IPS-18a (cell line): ENCODE measurements around the gene DDAH1.

ENCODE experiments used
- H3K27ac ChIP-seq: one replicate; pipeline ENCODE4 v1.5.1; 2013; ENCODE audit warnings: low read length
- H3K27me3 ChIP-seq: one replicate; pipeline ENCODE4 v1.6.1; 2013; ENCODE audit warnings: mild to moderate bottlenecking, low read length; ENCODE audit not compliant: control insufficient read depth, insufficient read depth
- H3K36me3 ChIP-seq: one replicate; pipeline ENCODE4 v1.6.1; 2013; ENCODE audit warnings: low read depth, low read length; ENCODE audit not compliant: control insufficient read depth
- H3K4me1 ChIP-seq: one replicate; pipeline ENCODE4 v1.6.1; 2013; ENCODE audit warnings: low read depth, low read length; ENCODE audit not compliant: control insufficient read depth
- H3K4me3 ChIP-seq: one replicate; pipeline ENCODE4 v1.5.1; 2013; ENCODE audit warnings: low read length
- H3K9ac ChIP-seq: one replicate; pipeline ENCODE4 v1.6.1; 2013; ENCODE audit warnings: mild to moderate bottlenecking, low read length, moderate library complexity
- H3K9me3 ChIP-seq: one replicate; pipeline ENCODE4 v1.6.1; 2013; ENCODE audit warnings: low read depth, low read length; ENCODE audit not compliant: control insufficient read depth

DDAH1 gene

DNA sequence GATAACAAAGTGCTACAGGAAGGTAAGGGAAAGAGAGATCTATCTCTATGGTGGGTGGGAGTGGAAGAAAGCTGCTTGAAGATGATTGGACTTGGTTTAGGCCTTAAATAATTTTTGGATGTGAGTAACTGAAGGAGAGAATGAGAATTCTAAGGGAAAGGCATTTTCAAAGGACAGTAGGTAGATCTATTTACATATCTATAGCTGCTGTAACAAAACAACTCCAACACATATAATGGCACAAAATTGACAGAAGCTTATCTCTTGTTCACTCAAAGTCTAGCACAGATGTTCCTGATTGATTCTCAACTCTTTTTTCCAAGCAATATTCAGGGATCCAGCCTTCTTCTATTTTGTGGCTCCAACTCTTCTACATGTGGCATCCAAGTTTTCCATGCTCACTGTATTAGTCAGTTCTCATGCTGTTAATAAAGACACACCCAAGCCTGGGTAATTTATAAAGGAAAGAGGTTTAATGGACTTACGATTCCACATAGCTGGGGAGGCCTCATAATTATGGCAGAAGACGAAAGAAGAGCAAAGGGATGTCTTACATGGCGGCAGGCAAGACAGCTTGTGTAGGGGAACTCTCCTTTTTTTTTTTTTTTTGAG, 3.1 kb upstream of the DDAH1 start:
- no peak overlapping the region for H3K27ac ChIP-seq
- no peak overlapping the region for H3K4me3 ChIP-seq
- H3K4me1 ChIP-seq: peaks cover 3% of the 10 kb centered on the region
- H3K9me3 ChIP-seq: no peaks in the 10 kb centered on the region
- H3K27me3 ChIP-seq: peaks cover 31% of the 10 kb centered on the region
- H3K9ac ChIP-seq: no peak overlapping the region
- no peaks in the 10 kb centered on the region for H3K36me3 ChIP-seq

DNA sequence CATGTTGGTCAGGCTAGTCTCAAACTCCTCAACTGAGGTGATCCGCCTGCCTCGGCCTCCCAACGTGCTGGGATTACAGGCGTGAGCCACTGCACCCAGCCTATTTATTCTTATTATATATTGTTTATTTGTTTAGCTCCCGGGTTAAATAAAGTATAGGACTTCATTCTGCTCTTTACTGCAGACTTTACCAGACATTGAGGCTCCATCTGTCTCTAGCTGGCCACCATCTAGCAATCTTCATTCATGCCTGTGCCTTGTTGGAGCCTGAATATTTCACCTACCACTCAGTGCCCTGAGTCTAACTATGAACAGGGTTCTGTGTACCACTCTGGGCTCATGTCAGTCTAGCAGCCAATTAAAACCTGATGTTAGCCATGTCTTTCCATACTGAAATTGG, 2.1 kb upstream of the DDAH1 start:
- H3K36me3 ChIP-seq: no peaks in the 10 kb centered on the region
- H3K27ac ChIP-seq: no peak overlapping the region
- H3K4me1 ChIP-seq: peaks cover 3% of the 10 kb centered on the region
- no peak overlapping the region for H3K9ac ChIP-seq
- H3K4me3 ChIP-seq: no peak overlapping the region
- no peaks in the 10 kb centered on the region for H3K9me3 ChIP-seq
- peaks cover 36% of the 10 kb centered on the region for H3K27me3 ChIP-seq

DNA sequence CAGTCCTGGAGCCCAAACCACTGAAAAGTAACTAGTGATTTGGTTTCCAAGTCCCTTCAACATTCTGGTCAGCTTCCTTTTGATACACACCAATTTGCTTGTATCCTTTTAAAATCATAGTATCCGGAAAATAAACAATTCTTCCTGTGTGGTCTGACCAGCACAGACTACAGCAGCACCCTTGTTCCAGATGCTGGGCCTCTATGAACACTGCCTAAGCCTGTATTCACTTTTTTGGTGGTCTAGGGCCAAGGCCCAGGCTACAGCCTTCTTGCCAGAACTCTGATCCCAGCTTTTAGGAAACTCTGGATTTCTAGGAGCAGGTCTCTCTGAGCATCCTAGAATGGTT, 801 bp upstream of the DDAH1 start:
- Histone ChIP-seq H3K27me3 (peaks cover 36% of the 10 kb centered on the region), H3K9me3 (no peaks in the 10 kb centered on the region), H3K27ac (no peak overlapping the region), H3K9ac (no peak overlapping the region), H3K36me3 (no peaks in the 10 kb centered on the region), H3K4me1 (peaks cover 3% of the 10 kb centered on the region), H3K4me3 (peak overlapping the region; percentile 70)

DNA sequence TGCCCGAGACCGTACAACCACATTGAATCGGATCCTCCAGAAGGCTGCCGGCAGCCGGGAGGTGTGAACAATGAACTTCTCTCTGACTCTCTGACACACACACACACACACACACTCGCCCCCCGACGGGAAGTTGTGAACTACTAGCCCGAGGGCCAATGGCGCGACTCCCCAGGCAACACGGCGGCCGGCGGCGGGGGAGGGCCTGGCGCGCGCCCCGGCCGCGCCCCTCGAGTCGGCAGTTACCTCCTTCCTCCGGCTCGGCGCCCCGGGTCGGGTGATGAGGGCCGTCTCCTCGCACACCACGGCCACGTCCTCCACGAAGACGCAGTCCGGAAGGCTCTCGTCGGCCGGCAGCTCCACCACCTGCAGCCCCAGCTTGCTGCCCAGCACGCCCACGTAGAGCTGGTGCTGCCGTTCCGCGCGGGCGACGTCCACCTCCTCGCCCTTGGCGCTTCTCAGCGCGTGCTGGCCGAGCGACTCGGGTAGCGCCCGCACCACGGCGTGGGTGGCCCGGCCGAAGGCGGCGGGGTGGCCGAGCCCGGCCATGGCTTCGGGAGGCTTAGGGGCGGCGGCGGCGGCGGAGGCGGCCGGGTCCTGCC, 361 bp downstream of the DDAH1 start:
- H3K27me3 ChIP-seq: peaks cover 36% of the 10 kb centered on the region
- peak overlapping the region; percentile 41 for H3K9ac ChIP-seq
- H3K4me3 ChIP-seq: peak overlapping the region; percentile 70
- H3K9me3 ChIP-seq: no peaks in the 10 kb centered on the region
- no peaks in the 10 kb centered on the region for H3K36me3 ChIP-seq
- H3K4me1 ChIP-seq: peaks cover 3% of the 10 kb centered on the region
- H3K27ac ChIP-seq: no peak overlapping the region

DNA sequence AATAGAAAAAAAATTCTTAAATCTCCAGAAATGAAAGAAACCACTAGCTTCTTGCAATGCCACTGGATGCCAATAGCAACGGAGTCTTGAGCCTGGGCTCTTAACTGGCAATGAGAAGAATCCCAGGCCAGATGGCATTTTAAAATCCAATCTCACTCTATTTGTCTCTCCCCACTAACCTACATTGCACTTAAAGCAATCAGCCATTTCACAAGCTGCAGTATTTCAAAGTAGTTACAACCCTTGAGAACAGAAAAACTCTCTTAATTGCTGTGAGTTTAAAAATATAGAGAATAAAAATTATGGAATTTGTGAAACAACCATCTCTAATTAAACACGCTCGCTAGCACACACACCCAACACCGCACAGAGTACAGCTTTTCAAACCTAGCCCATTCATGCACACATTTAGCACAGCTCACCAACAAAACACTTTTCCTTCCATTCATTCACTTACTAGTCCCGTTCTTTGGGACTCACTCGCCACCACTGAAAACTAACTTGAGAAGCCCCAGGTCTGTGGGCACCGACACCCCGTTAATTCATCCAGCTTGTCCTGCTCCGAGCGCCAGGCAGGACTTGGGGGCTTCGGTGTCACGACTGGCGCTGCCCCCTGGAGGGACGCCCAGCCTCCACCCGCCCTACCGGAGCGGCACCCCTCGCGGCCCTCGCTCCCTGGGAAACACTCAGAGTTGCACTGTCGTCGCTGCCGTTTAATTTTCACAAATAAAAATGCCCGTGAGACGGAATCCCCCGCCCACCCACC, 1.0 kb downstream of the DDAH1 start:
- no peak overlapping the region for H3K27ac ChIP-seq
- H3K36me3 ChIP-seq: no peaks in the 10 kb centered on the region
- H3K9ac ChIP-seq: peak overlapping the region; percentile 41

DNA sequence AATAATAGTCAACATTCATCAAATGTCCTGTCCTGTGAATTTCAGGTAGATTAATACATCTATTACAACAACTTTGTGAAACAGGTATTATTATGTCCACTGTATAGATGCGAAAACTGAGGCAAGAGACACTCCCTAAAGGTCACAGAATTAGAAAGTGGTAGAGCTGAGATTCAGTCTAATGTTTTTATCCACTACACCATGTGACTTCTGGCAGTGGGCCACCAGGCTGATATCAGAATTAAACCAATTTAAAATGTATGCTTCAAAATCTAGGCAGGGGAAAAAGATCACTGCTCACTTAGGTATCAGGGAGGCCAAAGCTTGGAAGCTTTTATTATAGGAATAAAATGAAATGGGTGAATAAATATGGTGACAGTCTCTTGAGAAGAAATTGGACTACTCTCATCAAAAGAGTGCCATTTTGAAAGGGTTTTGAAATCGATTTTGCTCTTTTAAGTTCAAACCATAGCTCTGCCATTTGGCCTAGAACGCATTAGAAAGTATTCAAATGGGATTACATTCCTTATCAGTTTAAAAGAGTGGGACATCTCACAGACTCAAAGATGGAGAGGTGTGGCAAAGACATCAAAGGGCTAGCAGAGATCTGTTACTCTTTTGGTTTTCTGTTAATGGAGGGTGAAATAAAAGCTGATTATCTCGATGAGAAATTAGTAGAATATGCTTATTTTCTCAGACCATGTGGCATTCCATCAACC, 1.9 kb downstream of the DDAH1 start:
- Histone ChIP-seq H3K9me3 (no peaks in the 10 kb centered on the region), H3K27ac (no peak overlapping the region), H3K9ac (no peak overlapping the region), H3K27me3 (peaks cover 36% of the 10 kb centered on the region), H3K36me3 (no peaks in the 10 kb centered on the region), H3K4me3 (peak overlapping the region; percentile 70), H3K4me1 (peaks cover 3% of the 10 kb centered on the region)

More for the DNA sequence above, 1.0 kb downstream of the DDAH1 start:
- Histone ChIP-seq H3K4me1 (peaks cover 3% of the 10 kb centered on the region), H3K9me3 (no peaks in the 10 kb centered on the region), H3K27me3 (peaks cover 36% of the 10 kb centered on the region), H3K4me3 (peak overlapping the region; percentile 70)

DNA sequence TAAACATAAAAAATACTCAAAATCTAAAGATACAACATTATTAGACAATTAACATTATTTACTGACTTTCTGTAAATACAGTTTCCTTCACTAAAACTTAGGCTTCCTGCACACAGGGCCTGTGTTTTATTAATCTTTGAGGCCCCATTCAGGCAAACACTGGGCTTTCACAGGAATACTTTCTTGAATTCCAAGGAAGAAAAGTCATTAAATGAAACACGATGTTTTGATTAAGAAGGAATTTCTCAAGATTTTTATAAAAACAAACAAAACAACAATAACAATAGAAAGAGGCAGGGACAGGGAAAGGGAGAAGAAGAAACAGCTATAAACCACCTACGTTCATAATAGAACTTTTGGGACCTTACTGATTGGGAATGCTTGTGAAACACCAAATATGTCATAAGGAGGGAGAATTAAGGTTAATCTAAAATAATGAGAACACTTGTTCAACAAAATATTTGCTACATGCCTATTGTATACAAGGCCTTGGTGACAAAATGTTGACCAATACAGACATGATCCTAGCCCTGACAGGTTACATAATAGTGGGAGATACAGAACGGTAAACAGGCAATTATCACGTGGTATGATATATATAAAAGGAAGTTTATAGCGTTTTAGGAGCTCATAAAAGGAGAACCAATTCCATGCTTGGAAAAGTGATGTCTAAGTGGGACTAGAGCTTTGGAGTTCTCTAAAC, 3.6 kb downstream of the DDAH1 start:
- Histone ChIP-seq H3K27ac (no peak overlapping the region), H3K36me3 (no peaks in the 10 kb centered on the region), H3K4me1 (no peaks in the 10 kb centered on the region), H3K9me3 (no peaks in the 10 kb centered on the region), H3K27me3 (peaks cover 34% of the 10 kb centered on the region), H3K9ac (no peak overlapping the region), H3K4me3 (no peak overlapping the region)

DNA sequence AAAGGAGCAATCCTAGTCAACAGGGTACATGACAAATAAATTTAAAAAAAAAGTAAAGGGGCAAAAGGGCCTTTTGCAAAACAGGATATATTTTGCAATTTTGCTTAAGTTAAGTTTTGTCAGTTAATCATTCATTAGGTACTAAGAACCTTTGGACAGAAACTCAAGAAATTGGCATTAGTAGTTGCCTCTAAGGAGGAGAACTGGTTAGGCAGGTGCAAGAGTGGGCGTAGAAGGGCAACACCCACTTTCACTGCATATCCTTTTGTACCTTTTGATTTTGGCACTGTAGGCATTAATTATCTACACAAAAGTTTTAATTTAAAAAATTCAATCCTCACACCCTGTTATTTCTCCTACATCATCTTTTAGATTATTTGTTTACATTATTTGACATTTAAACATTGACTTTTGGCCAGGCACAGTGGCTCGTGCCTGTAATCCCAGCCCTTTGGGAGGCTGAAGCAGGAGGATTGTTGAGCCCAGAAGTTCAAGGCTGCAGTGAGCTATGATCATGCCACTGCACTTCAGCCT, 4.3 kb downstream of the DDAH1 start:
- no peaks in the 10 kb centered on the region for H3K36me3 ChIP-seq
- no peaks in the 10 kb centered on the region for H3K4me1 ChIP-seq
- no peak overlapping the region for H3K27ac ChIP-seq
- H3K9ac ChIP-seq: no peak overlapping the region
- H3K4me3 ChIP-seq: no peak overlapping the region
- H3K27me3 ChIP-seq: peaks cover 27% of the 10 kb centered on the region
- H3K9me3 ChIP-seq: no peaks in the 10 kb centered on the region

DNA sequence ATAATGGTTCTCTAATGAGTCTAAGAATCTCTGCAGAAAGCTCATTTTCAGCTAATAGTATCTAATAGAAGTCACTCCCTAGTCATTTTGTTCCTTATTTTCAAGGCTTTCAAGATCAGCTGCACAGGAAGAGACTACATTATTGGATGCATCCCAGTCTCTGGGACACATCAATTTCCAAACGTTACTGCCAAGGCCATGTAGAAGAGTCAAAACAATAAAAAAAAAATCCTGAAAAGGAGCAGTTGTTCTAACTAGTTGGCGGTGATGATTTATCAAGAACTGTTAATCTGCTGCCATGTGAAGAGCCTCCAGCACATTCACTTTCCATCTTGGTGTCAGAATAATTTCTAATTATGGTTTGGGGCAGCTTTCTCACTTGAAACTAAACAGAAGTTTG, 5.7 kb downstream of the DDAH1 start:
- Histone ChIP-seq H3K4me1 (no peaks in the 10 kb centered on the region), H3K27ac (no peak overlapping the region), H3K27me3 (peaks cover 18% of the 10 kb centered on the region), H3K4me3 (no peak overlapping the region), H3K36me3 (no peaks in the 10 kb centered on the region), H3K9ac (no peak overlapping the region), H3K9me3 (no peaks in the 10 kb centered on the region)

DNA sequence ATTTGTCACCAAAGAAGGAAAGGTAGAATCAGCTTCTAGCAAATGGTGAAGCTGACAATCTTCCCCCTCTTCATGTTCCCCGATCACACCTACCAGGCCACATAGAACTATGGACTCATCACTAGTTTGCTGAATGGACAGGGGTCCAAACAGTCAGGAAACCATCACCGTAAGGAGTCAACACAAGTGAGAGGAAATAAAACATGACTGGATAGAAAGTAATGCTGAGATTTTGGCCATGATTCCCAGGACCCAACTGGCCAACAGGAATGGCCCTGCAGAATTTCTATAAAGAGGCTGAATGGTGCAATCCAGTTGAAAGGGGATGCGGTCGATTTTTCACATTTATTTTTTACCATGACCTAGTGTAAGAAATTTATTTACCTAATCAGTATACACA, 10.7 kb downstream of the DDAH1 start:
- H3K9me3 ChIP-seq: no peaks in the 10 kb centered on the region
- no peaks in the 10 kb centered on the region for H3K4me1 ChIP-seq
- no peak overlapping the region for H3K9ac ChIP-seq
- no peaks in the 10 kb centered on the region for H3K36me3 ChIP-seq
- H3K4me3 ChIP-seq: no peak overlapping the region
- H3K27me3 ChIP-seq: no peaks in the 10 kb centered on the region
- H3K27ac ChIP-seq: no peak overlapping the region

DNA sequence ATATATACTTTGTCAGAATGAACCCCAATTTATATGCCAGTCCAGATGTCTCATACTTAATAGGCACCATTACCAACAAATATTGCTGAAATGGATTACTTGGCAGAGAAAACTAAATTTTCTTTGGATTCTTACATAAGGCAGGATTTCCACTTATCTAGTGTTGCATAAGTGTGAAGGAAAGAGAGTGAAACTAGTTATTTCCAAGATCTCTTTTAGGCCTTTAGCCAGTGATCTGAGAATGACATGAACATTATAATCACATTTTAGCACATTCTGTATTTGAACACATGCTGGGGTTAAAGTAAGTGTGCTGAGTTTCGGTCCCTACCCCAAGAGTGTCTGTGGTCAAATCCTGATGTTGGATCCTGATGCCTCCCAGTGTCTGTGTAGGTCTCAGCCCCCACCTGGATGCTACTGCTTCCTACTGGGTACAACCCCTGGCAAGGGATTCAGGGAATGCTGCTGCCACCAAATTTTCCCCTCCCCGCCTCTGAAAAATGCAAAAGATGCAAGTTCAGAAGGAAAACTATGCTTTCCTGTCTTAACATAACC, 11.2 kb downstream of the DDAH1 start:
- H3K27ac ChIP-seq: no peak overlapping the region
- no peaks in the 10 kb centered on the region for H3K9me3 ChIP-seq
- no peak overlapping the region for H3K4me3 ChIP-seq
- no peaks in the 10 kb centered on the region for H3K4me1 ChIP-seq
- H3K9ac ChIP-seq: no peak overlapping the region
- H3K36me3 ChIP-seq: no peaks in the 10 kb centered on the region
- H3K27me3 ChIP-seq: no peaks in the 10 kb centered on the region
